IMR-90 (cell line): ENCODE results near the gene SPEG. TPM values are rescaled to one million over a fixed set of nuclear protein-coding genes. Genes with fewer than 3 reads are reported as not detected.

Experiments
- ATAC-seq: fragments of 200-7000 bp; cut with Tn5 transposase; 2 replicates; pipeline ENCODE4 v1.9.1; 2020; ENCODE audit warnings: low read depth, mild to moderate bottlenecking, moderate library complexity
- BruUV-seq: library from RNA; stranded (reverse); fragments of 400-500 nt; replicated peaks from 2 replicates; lab custom pipeline; 2021; lab: Mats Ljungman, UMichigan
- CTCF ChIA-PET: fragments of 300-600 bp; formaldehyde crosslinking; extraction: SDS; loops from one replicate; lab custom pipeline; 2021; ENCODE audit warnings: antibody characterized with exemption; lab: Yijun Ruan, JAX
- POLR2A ChIA-PET: fragments of 300-600 bp; sonication (Branson Sonifier 250); formaldehyde crosslinking; loops from one replicate; lab custom pipeline; 2022; ENCODE audit warnings: antibody characterized with exemption; ENCODE audit not compliant: unreplicated experiment; lab: Charles Lee
- DNase-seq: peaks from one replicate; pipeline ENCODE4 v3.0.0; 2013
- H2AFZ ChIP-seq: replicated peaks from 2 replicates; pipeline ENCODE3; 2013; ENCODE audit warnings: low read length, mild to moderate bottlenecking; ENCODE audit not compliant: poor library complexity
- H2AK5ac ChIP-seq: 2 replicates; pipeline ENCODE4 v1.6.1; 2013; ENCODE audit warnings: low read depth, low read length, inconsistent platforms
- H2AK9ac ChIP-seq: replicated peaks from 2 replicates; pipeline ENCODE3; 2013; ENCODE audit warnings: mild to moderate bottlenecking, low read depth, low read length, moderate library complexity; ENCODE audit not compliant: poor library complexity
- H2BK120ac ChIP-seq: 2 replicates; pipeline ENCODE4 v1.6.1; 2013; ENCODE audit warnings: low read depth, low read length, inconsistent platforms
- H2BK15ac ChIP-seq: 3 replicates; pipeline ENCODE4 v1.6.1; 2013; ENCODE audit warnings: low read depth, low read length, inconsistent platforms
- H2BK20ac ChIP-seq: 2 replicates; pipeline ENCODE4 v1.6.1; 2013; ENCODE audit warnings: low read depth, mild to moderate bottlenecking, inconsistent platforms, low read length, moderate library complexity
- H2BK5ac ChIP-seq: 2 replicates; pipeline ENCODE4 v1.6.1; 2013; ENCODE audit warnings: mild to moderate bottlenecking, low read depth, low read length, inconsistent platforms; ENCODE audit not compliant: poor library complexity, severe bottlenecking
- H3K14ac ChIP-seq: replicated peaks from 2 replicates; pipeline ENCODE4 v1.6.1; 2013; ENCODE audit warnings: low read depth, low read length, inconsistent platforms
- H3K18ac ChIP-seq: 2 replicates; pipeline ENCODE4 v1.6.1; 2013; ENCODE audit warnings: low read depth, low read length, control low read depth
- H3K23ac ChIP-seq: 2 replicates; pipeline ENCODE4 v1.6.1; 2013; ENCODE audit warnings: low read depth, low read length, inconsistent platforms
- H3K27ac ChIP-seq: 2 replicates; pipeline ENCODE4 v1.5.1; 2013; ENCODE audit warnings: mild to moderate bottlenecking, control low read depth, low read length; ENCODE audit not compliant: insufficient read depth
- H3K27me3 ChIP-seq: 2 replicates; pipeline ENCODE4 v1.6.1; 2013; ENCODE audit warnings: low read length; ENCODE audit not compliant: control insufficient read depth, insufficient read depth
- H3K36me3 ChIP-seq: 2 replicates; pipeline ENCODE4 v1.6.1; 2013; ENCODE audit warnings: low read length, mixed read lengths; ENCODE audit not compliant: control insufficient read depth, insufficient read depth
- H3K4ac ChIP-seq: 2 replicates; pipeline ENCODE4 v1.6.1; 2013; ENCODE audit warnings: low read depth, low read length, inconsistent platforms
- H3K4me1 ChIP-seq: 2 replicates; pipeline ENCODE4 v1.6.1; 2013; ENCODE audit warnings: low read length, mixed read lengths; ENCODE audit not compliant: control insufficient read depth, insufficient read depth
- H3K4me2 ChIP-seq: 2 replicates; pipeline ENCODE4 v1.6.1; 2013; ENCODE audit warnings: low read depth, mild to moderate bottlenecking, control low read depth, low read length, moderate library complexity
- H3K4me3 ChIP-seq: 2 replicates; pipeline ENCODE4 v1.5.1; 2013; ENCODE audit warnings: low read depth, mild to moderate bottlenecking, control low read depth, low read length, moderate library complexity; ENCODE audit not compliant: insufficient read depth
- H3K56ac ChIP-seq: 2 replicates; pipeline ENCODE4 v1.6.1; 2013; ENCODE audit warnings: low read length, inconsistent platforms; ENCODE audit not compliant: insufficient read depth; ENCODE audit errors: extremely low read depth
- H3K79me1 ChIP-seq, 2 experiments: 2 replicates each; pipeline ENCODE4 v1.6.1; 2013; ENCODE audit warnings: low read length in 2 of 2, inconsistent platforms in 1 of 2, low read depth in 1 of 2
- H3K9ac ChIP-seq: 2 replicates; pipeline ENCODE4 v1.6.1; 2013; ENCODE audit warnings: low read depth, low read length, control low read depth
- H3K9me1 ChIP-seq: 2 replicates; pipeline ENCODE4 v1.6.1; 2013; ENCODE audit warnings: low read length, inconsistent platforms; ENCODE audit not compliant: insufficient read depth
- H3K9me3 ChIP-seq: 2 replicates; pipeline ENCODE4 v1.6.1; 2013; ENCODE audit warnings: low read length; ENCODE audit not compliant: control insufficient read depth, insufficient read depth
- H4K20me1 ChIP-seq: 2 replicates; pipeline ENCODE4 v1.6.1; 2013; ENCODE audit warnings: low read length, inconsistent platforms; ENCODE audit not compliant: insufficient read depth
- H4K5ac ChIP-seq: 2 replicates; pipeline ENCODE4 v1.6.1; 2013; ENCODE audit warnings: mild to moderate bottlenecking, low read depth, low read length, control low read depth
- H4K8ac ChIP-seq, 2 experiments: 2 replicates each; pipeline ENCODE4 v1.6.1; 2013; ENCODE audit warnings: low read depth in 2 of 2, low read length in 2 of 2, control low read depth in 1 of 2, inconsistent platforms in 1 of 2
- H4K91ac ChIP-seq: 2 replicates; pipeline ENCODE4 v1.6.1; 2013; ENCODE audit warnings: low read depth, low read length, inconsistent platforms; ENCODE audit not compliant: insufficient read depth
- BHLHE40 ChIP-seq: fragments of 150-350 bp; IDR thresholded peaks from 2 replicates; pipeline ENCODE4 v1.6.1; 2016; ENCODE audit warnings: mild to moderate bottlenecking, low read depth, low read length
- CHD1 ChIP-seq: IDR thresholded peaks from 2 replicates; pipeline ENCODE4 v1.6.1; 2012; ENCODE audit warnings: low read depth, low read length, improper control_type of control experiment
- ELK1 ChIP-seq: fragments of 150-350 bp; IDR thresholded peaks from 2 replicates; pipeline ENCODE4 v1.6.1; 2016; ENCODE audit warnings: low read depth, mild to moderate bottlenecking, low read length, moderate library complexity, borderline replicate concordance
- FOS ChIP-seq: fragments of 150-350 bp; IDR thresholded peaks from 2 replicates; pipeline ENCODE4 v1.6.1; 2016; ENCODE audit warnings: low read depth, low read length
- MAFK ChIP-seq: IDR thresholded peaks from 2 replicates; pipeline ENCODE4 v1.6.1; 2012; ENCODE audit warnings: low read depth, low read length, improper control_type of control experiment
- MAZ ChIP-seq: IDR thresholded peaks from 2 replicates; pipeline ENCODE4 v1.6.1; 2012; ENCODE audit warnings: low read depth, mild to moderate bottlenecking, low read length, improper control_type of control experiment, moderate library complexity, borderline replicate concordance
- MXI1 ChIP-seq: IDR thresholded peaks from 2 replicates; pipeline ENCODE4 v1.6.1; 2012; ENCODE audit warnings: low read depth, mild to moderate bottlenecking, low read length, moderate library complexity, borderline replicate concordance
- NFE2L2 ChIP-seq: fragments of 150-350 bp; IDR thresholded peaks from 2 replicates; pipeline ENCODE4 v1.6.1; 2016; ENCODE audit warnings: low read depth, mild to moderate bottlenecking, low read length
- POLR2A ChIP-seq: IDR thresholded peaks from 2 replicates; pipeline ENCODE4 v1.6.1; 2012; ENCODE audit warnings: mild to moderate bottlenecking, low read depth, low read length
- USF2 ChIP-seq: fragments of 150-350 bp; IDR thresholded peaks from 2 replicates; pipeline ENCODE4 v1.6.1; 2017; ENCODE audit warnings: mild to moderate bottlenecking, antibody characterized with exemption, low read length, low read depth
- WGBS, 2 experiments: methylation state at CpG; one replicate each; pipeline versions ENCODE4 v1.1.5 to v1.1.7; 2013; ENCODE audit warnings: missing lambda C conversion rate in 2 of 2; ENCODE audit not compliant: insufficient read length in 1 of 2; ENCODE audit errors: extremely low coverage in 2 of 2; 5-methylcytosine and 5-hydroxymethylcytosine counted together
- dilution Hi-C: fragments of 300-500 bp; cut with HindIII; formaldehyde crosslinking; loops from one replicate; pipeline ENCODE4 v1.14.3; 2018; ENCODE audit warnings: low sequenced_read_pairs; ENCODE audit not compliant: unreplicated experiment
- in situ Hi-C: fragments of 300-500 bp; cut with MboI; formaldehyde crosslinking; loops from 3 replicates; pipeline ENCODE4 v1.14.3; 2019; ENCODE audit warnings: low sequenced_read_pairs, inconsistent platforms, mixed read lengths
- intact Hi-C: fragments of 100-400 bp; cut with micrococcal nuclease; formaldehyde crosslinking; loops from 2 replicates; pipeline ENCODE4 v1.10.0; 2022
- polyA plus RNA-seq, 3 experiments: library from polyadenylated mRNA; depleted of rRNA; stranded (reverse); fragments of >200 nt; gene quantifications; 2 replicates each; pipeline ENCODE4 v1.2.3, GENCODE V29; 2012; ENCODE audit warnings: low replicate concordance in 1 of 3
- total RNA-seq: library from RNA; depleted of rRNA; stranded (reverse); fragments of >200 nt; gene quantifications from 2 replicates; pipeline ENCODE4 v1.2.3, GENCODE V29; 2012

Gene SPEG
- total and polyA plus RNA-seq, 2 of the 4 experiments (the other 2 are of a cell fraction): 6.8 to 81.6 TPM

- intact Hi-C loops: no loop called here
- H3K9me1 ChIP-seq: peaks cover 4% of the 10 kb centered on the region; the same call in 1 of the 2 replicates
- H3K36me3 ChIP-seq: no peaks in the 10 kb centered on the region
- H4K5ac ChIP-seq: no peak overlapping the region
- H3K4me1 ChIP-seq: peaks cover 11% of the 10 kb centered on the region
- H3K79me1 ChIP-seq: no peaks in the 10 kb centered on the region
- dilution Hi-C loops: no loop called here
- H3K9ac ChIP-seq: no peak overlapping the region
- no peak overlapping the region for H3K4me3 ChIP-seq
- no peak overlapping the region for H3K27ac ChIP-seq
- H3K4me2 ChIP-seq: no peak overlapping the region
- H3K23ac ChIP-seq: no peak overlapping the region
- no peak overlapping the region for H2BK5ac ChIP-seq
- in situ Hi-C loops: loop anchor here (5.0 kb wide), 1 partner anchor 132 kb away; no protein-coding TSS in a partner anchor
- no peak overlapping the region for H2BK15ac ChIP-seq
- no peak overlapping the region for H2AK9ac ChIP-seq
- POLR2A ChIA-PET: no interaction called here
- no peak overlapping the region; the same call in 1 of the 2 replicates for H3K18ac ChIP-seq
- 76% methylated on average over 6 of the region's 14 CpGs; no CpG with 5 or more reads in 1 of the 2 experiments for WGBS, 2 experiments
- no peak overlapping the region for H2BK20ac ChIP-seq
- no TSS peak for BruUV-seq
- no peak overlapping the region; the same call in 1 of the 2 replicates for H2AK5ac ChIP-seq
- no peak overlapping the region for H4K91ac ChIP-seq
- DNase-seq (no peak), ATAC-seq (no peak)
- no peak overlapping the region for H4K8ac ChIP-seq
- H3K56ac ChIP-seq: no peak overlapping the region
- TF ChIP-seq NFE2L2 (no peak), ELK1 (no peak), FOS (no peak), BHLHE40 (no peak), MXI1 (no peak), MAFK (no peak), POLR2A (no peak), USF2 (no peak), MAZ (no peak), CHD1 (no peak)
- H3K4ac ChIP-seq: no peak overlapping the region
- no peak overlapping the region for H2AFZ ChIP-seq
- no peak overlapping the region; the same call in 1 of the 2 replicates for H3K14ac ChIP-seq
- H3K9me3 ChIP-seq: no peaks in the 10 kb centered on the region
- no peaks in the 10 kb centered on the region for H4K20me1 ChIP-seq
- CTCF ChIA-PET: no interaction called here
- no peak overlapping the region for H2BK120ac ChIP-seq
- peaks cover 3% of the 10 kb centered on the region; the same call in 1 of the 2 replicates for H3K27me3 ChIP-seq
These were observed 34.7 kb upstream of the SPEG start for GRCh38 chr2:219399716-219400478.
